ENCODE measurements around the gene VRK3.

DNA sequence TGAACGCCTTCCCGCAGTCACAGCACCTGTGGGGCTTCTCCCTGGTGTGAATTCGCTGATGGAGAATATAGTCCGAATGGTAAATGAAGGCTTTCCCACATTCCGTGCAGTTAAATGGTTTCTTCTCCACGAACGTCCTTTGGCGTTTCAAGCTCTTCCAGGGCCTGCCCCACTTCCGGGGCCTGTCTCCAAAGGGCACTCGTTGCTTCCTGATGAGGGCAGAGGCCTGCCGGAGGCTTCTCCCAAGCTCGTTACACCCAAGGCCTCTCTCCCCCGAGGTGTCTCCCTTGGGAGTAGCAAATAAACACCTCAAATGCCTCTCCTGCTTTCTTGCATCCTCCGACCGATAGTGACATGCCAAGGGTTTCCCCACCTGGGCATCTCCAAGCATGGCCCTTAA is 34.9 kb upstream of the VRK3 start:
- TF ChIP-seq CTCF (IDR thresholded peaks at IDR 0.05) (no peak), POLR2A (IDR thresholded peaks at IDR 0.05) (no peak)

Measured in testis (tissue), 2 donors.